ENCODE results near the gene ATP8B2. TPM values are rescaled to one million over a fixed set of nuclear protein-coding genes. Genes with fewer than 3 reads are reported as not detected.
"Not testable (repeated sequence)": the region's sequence is repeated elsewhere in the genome, so short reads cannot be mapped to it uniquely, and the experiment has no call there.

ATP8B2 gene
- total RNA-seq, 2 donors from 2014 or later: 190 to 291 TPM

GRCh38 chr1:154313066-154313356 is 12.3 kb upstream of the ATP8B2 start:
- no peak for ATAC-seq (ENCODE audit: insufficient number of reproducible peaks, low FRiP score, low read depth)
- DNase-seq (ENCODE audit: low spot score): no peak

GRCh38 chr1:154314226-154314625 is 11.1 kb upstream of the ATP8B2 start:
- not testable (repeated sequence) for DNase-seq (ENCODE audit: low spot score); H3K27ac ChIP-seq; H3K27me3 ChIP-seq (replicated peaks; ENCODE audit: insufficient read depth); H3K9me3 ChIP-seq; H3K4me3 ChIP-seq; ATAC-seq (ENCODE audit: insufficient number of reproducible peaks, low FRiP score, low read depth); H3K4me1 ChIP-seq (ENCODE audit: control insufficient read depth in 1 of 2, low read depth in 2 of 2); H3K36me3 ChIP-seq

More at GRCh38 chr1:154313066-154313356, 12.3 kb upstream of the ATP8B2 start:
- Histone ChIP-seq H3K4me1 (ENCODE audit: control insufficient read depth in 1 of 2, low read depth in 2 of 2) (no peaks in the 10 kb centered on the region), H3K27me3 (replicated peaks; ENCODE audit: insufficient read depth) (no peaks in the 10 kb centered on the region), H3K27ac (no peak overlapping the region), H3K36me3 (no peaks in the 10 kb centered on the region), H3K4me3 (no peak overlapping the region), H3K9me3 (no peaks in the 10 kb centered on the region)
- TF ChIP-seq CTCF (IDR thresholded peaks at IDR 0.05): no peak

DNA sequence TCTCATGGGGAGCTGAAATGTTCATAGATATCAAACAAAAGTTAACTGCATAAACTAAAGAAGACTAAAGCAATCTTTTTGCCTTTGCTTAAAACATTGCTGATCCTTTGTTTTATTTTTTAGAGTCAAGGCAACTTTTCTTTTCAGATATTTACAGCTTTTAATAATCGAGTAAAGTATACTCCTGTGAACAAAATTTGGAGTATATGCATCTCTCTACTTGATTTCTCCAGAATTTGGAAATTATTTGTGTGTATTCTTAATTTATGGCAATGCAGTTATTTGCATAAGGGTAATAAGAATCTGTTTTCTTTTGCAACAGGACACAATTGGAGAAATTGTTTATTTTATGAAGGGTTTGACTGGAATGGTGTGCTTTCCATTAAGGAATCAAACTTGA is 8.6 kb upstream of the ATP8B2 start:
- Histone ChIP-seq H3K27ac (no peak overlapping the region), H3K4me1 (ENCODE audit: control insufficient read depth in 1 of 2, low read depth in 2 of 2) (no peaks in the 10 kb centered on the region), H3K27me3 (replicated peaks; ENCODE audit: insufficient read depth) (no peaks in the 10 kb centered on the region), H3K36me3 (no peaks in the 10 kb centered on the region), H3K9me3 (no peaks in the 10 kb centered on the region), H3K4me3 (no peak overlapping the region)
- ATAC-seq (ENCODE audit: insufficient number of reproducible peaks, low FRiP score, low read depth) (no peak), DNase-seq (ENCODE audit: low spot score) (no peak)
- no peak for TF ChIP-seq CTCF (IDR thresholded peaks at IDR 0.05)

GRCh38 chr1:154318386-154318785 is 6.9 kb upstream of the ATP8B2 start:
- no peak for ATAC-seq (ENCODE audit: insufficient number of reproducible peaks, low FRiP score, low read depth)
- Histone ChIP-seq H3K4me3 (no peak overlapping the region), H3K9me3 (no peaks in the 10 kb centered on the region), H3K4me1 (ENCODE audit: control insufficient read depth in 1 of 2, low read depth in 2 of 2) (no peaks in the 10 kb centered on the region), H3K36me3 (no peaks in the 10 kb centered on the region), H3K27ac (no peak overlapping the region), H3K27me3 (replicated peaks; ENCODE audit: insufficient read depth) (no peaks in the 10 kb centered on the region)
- no peak for TF ChIP-seq CTCF (IDR thresholded peaks at IDR 0.05)
- DNase-seq (ENCODE audit: low spot score): no peak

- no peaks in the 10 kb centered on the region for H3K36me3 ChIP-seq
- H3K27ac ChIP-seq: no peak within 1 kb of the TSS
- ATAC-seq (ENCODE audit: insufficient number of reproducible peaks, low FRiP score, low read depth): no peak
- H3K4me1 ChIP-seq (ENCODE audit: control insufficient read depth in 1 of 2, low read depth in 2 of 2): no peaks in the 10 kb centered on the region
- H3K27me3 ChIP-seq (replicated peaks; ENCODE audit: insufficient read depth): no peaks in the 10 kb centered on the region
- TF ChIP-seq CTCF (IDR thresholded peaks at IDR 0.05): no peak
- no peak for DNase-seq (ENCODE audit: low spot score)
- H3K9me3 ChIP-seq: no peaks in the 10 kb centered on the region
- no peak within 1 kb of the TSS for H3K4me3 ChIP-seq
These were observed 4.3 kb upstream of the ATP8B2 start, which contains the start of gene AQP10 for GRCh38 chr1:154320882-154321608. TSS of gene AQP10 (plus strand) at chr1:154321093. CDS start at chr1:154321156, 63 bp downstream.

- H3K4me1 ChIP-seq (ENCODE audit: control insufficient read depth in 1 of 2, low read depth in 2 of 2); DNase-seq (ENCODE audit: low spot score); ATAC-seq (ENCODE audit: insufficient number of reproducible peaks, low FRiP score, low read depth); H3K36me3 ChIP-seq; H3K9me3 ChIP-seq; H3K4me3 ChIP-seq; H3K27me3 ChIP-seq (replicated peaks; ENCODE audit: insufficient read depth); H3K27ac ChIP-seq: not testable (repeated sequence)
These were observed 3.8 kb upstream of the ATP8B2 start for GRCh38 chr1:154321609-154321934.
